T-helper 1 cell treated with Interleukin-12 subunit alpha and Interleukin-12 subunit beta and Interleukin-4 antibody, amounts not matched to agents 30 μg/mL and 1 μg/mL, for 36 hours (primary cell): ENCODE measurements around the gene RPL13A.
A peak's percentile ranks its signal among the peaks of the same experiment; 100 is the strongest.
"Not testable (repeated sequence)": the region's sequence is repeated elsewhere in the genome, so short reads cannot be mapped to it uniquely, and the experiment has no call there.

Experiments used
- H3K27ac Mint-ChIP-seq: one replicate; pipeline ENCODE4 v1.8.0; 2021; ENCODE audit warnings: mild to moderate bottlenecking, mixed read lengths
- H3K27me3 Mint-ChIP-seq: one replicate; pipeline ENCODE4 v1.8.0; 2021; ENCODE audit warnings: low read depth, mixed read lengths
- H3K36me3 Mint-ChIP-seq: one replicate; pipeline ENCODE4 v1.8.0; 2021; ENCODE audit warnings: low read depth, mixed read lengths
- H3K4me1 Mint-ChIP-seq: one replicate; pipeline ENCODE4 v1.8.0; 2021; ENCODE audit warnings: low read depth, mixed read lengths
- H3K4me3 Mint-ChIP-seq: one replicate; pipeline ENCODE4 v1.8.0; 2021; ENCODE audit warnings: mild to moderate bottlenecking, moderate library complexity, mixed read lengths
- H3K9me3 Mint-ChIP-seq: one replicate; pipeline ENCODE4 v1.8.0; 2021; ENCODE audit warnings: mixed read lengths

RPL13A gene

GRCh38 chr19:49487277-49488045 lies at the start of gene RPL13A:
Gene RPL13A (plus strand): TSS chr19:49487608. CDS start chr19:49487630, 22 bp downstream.
- Mint-ChIP-seq H3K27me3 (peaks cover 4% of the 10 kb centered on the region), H3K4me3 (peak within 1 kb of the TSS; percentile 95), H3K4me1 (peaks cover 32% of the 10 kb centered on the region), H3K9me3 (no peaks in the 10 kb centered on the region), H3K36me3 (peaks cover 65% of the 10 kb centered on the region), H3K27ac (peak within 1 kb of the TSS; percentile 92)

GRCh38 chr19:49438261-49438660 lies 49.1 kb upstream of the RPL13A start:
- no peak overlapping the region for H3K4me3 Mint-ChIP-seq
- no peaks in the 10 kb centered on the region for H3K36me3 Mint-ChIP-seq
- no peak overlapping the region for H3K27ac Mint-ChIP-seq
- H3K4me1 Mint-ChIP-seq, result peaks cover 31% of the 10 kb centered on the region
- no peaks in the 10 kb centered on the region for H3K9me3 Mint-ChIP-seq
- peaks cover 91% of the 10 kb centered on the region for H3K27me3 Mint-ChIP-seq

GRCh38 chr19:49439836-49440235 lies 47.6 kb upstream of the RPL13A start:
- no peaks in the 10 kb centered on the region for H3K9me3 Mint-ChIP-seq
- H3K4me1 Mint-ChIP-seq, result peaks cover 36% of the 10 kb centered on the region
- no peak overlapping the region for H3K27ac Mint-ChIP-seq
- peaks cover 76% of the 10 kb centered on the region for H3K27me3 Mint-ChIP-seq
- no peaks in the 10 kb centered on the region for H3K36me3 Mint-ChIP-seq
- no peak overlapping the region for H3K4me3 Mint-ChIP-seq

- Mint-ChIP-seq H3K36me3 (no peaks in the 10 kb centered on the region), H3K9me3 (no peaks in the 10 kb centered on the region), H3K27ac (no peak overlapping the region), H3K27me3 (peaks cover 68% of the 10 kb centered on the region), H3K4me3 (peak overlapping the region; percentile 62), H3K4me1 (peaks cover 42% of the 10 kb centered on the region)
Measured at GRCh38 chr19:49440439-49441209, 46.8 kb upstream of the RPL13A start.

GRCh38 chr19:49441210-49441959 lies 46.0 kb upstream of the RPL13A start, which contains the start of gene SLC17A7:
Gene SLC17A7 (minus strand): TSS chr19:49441527. CDS start chr19:49441379, 148 bp downstream.
- Mint-ChIP-seq H3K4me1 (peaks cover 40% of the 10 kb centered on the region), H3K4me3 (peak within 1 kb of the TSS; percentile 83), H3K9me3 (no peaks in the 10 kb centered on the region), H3K27ac (peak within 1 kb of the TSS; percentile 73), H3K36me3 (peaks cover 4% of the 10 kb centered on the region), H3K27me3 (peaks cover 60% of the 10 kb centered on the region)

- Mint-ChIP-seq H3K36me3 (peaks cover 7% of the 10 kb centered on the region), H3K4me3 (peak overlapping the region; percentile 83), H3K9me3 (no peaks in the 10 kb centered on the region), H3K27ac (peak overlapping the region; percentile 73), H3K4me1 (peaks cover 39% of the 10 kb centered on the region), H3K27me3 (peaks cover 56% of the 10 kb centered on the region)
Measured at GRCh38 chr19:49441960-49442350, 45.5 kb upstream of the RPL13A start.

- Mint-ChIP-seq H3K9me3 (no peaks in the 10 kb centered on the region), H3K27me3 (peaks cover 52% of the 10 kb centered on the region), H3K27ac (peak overlapping the region; percentile 73), H3K4me1 (peaks cover 39% of the 10 kb centered on the region), H3K4me3 (peak overlapping the region; percentile 83), H3K36me3 (peaks cover 7% of the 10 kb centered on the region)
Measured at GRCh38 chr19:49442354-49442753, 45.1 kb upstream of the RPL13A start.

- Mint-ChIP-seq H3K27me3 (peaks cover 47% of the 10 kb centered on the region), H3K9me3 (no peaks in the 10 kb centered on the region), H3K27ac (peak overlapping the region; percentile 73), H3K36me3 (peaks cover 7% of the 10 kb centered on the region), H3K4me1 (peaks cover 39% of the 10 kb centered on the region), H3K4me3 (peak overlapping the region; percentile 83)
Measured at GRCh38 chr19:49442771-49443365, 44.5 kb upstream of the RPL13A start.

- Mint-ChIP-seq H3K4me1 (peaks cover 41% of the 10 kb centered on the region), H3K36me3 (peaks cover 12% of the 10 kb centered on the region), H3K27me3 (peaks cover 40% of the 10 kb centered on the region), H3K9me3 (no peaks in the 10 kb centered on the region), H3K27ac (peak overlapping the region; percentile 88), H3K4me3 (peak overlapping the region; percentile 83)
Measured at GRCh38 chr19:49443366-49444099, 43.9 kb upstream of the RPL13A start.

GRCh38 chr19:49444100-49444700 lies 43.2 kb upstream of the RPL13A start:
- H3K27me3 Mint-ChIP-seq, result peaks cover 33% of the 10 kb centered on the region
- not testable (repeated sequence) for H3K9me3 Mint-ChIP-seq

GRCh38 chr19:49445997-49446396 lies 41.4 kb upstream of the RPL13A start:
- Mint-ChIP-seq H3K36me3 (peaks cover 29% of the 10 kb centered on the region), H3K4me1 (peaks cover 46% of the 10 kb centered on the region), H3K27ac (peak overlapping the region; percentile 26), H3K4me3 (no peak overlapping the region), H3K9me3 (no peaks in the 10 kb centered on the region), H3K27me3 (peaks cover 16% of the 10 kb centered on the region)

More at GRCh38 chr19:49444100-49444700, 43.2 kb upstream of the RPL13A start:
- Mint-ChIP-seq H3K4me1 (peaks cover 43% of the 10 kb centered on the region), H3K27ac (peak overlapping the region; percentile 88), H3K36me3 (peaks cover 17% of the 10 kb centered on the region), H3K4me3 (peak overlapping the region; percentile 83)

GRCh38 chr19:49447485-49448431 lies 39.6 kb upstream of the RPL13A start:
- H3K4me1 Mint-ChIP-seq, result peaks cover 45% of the 10 kb centered on the region
- H3K4me3 Mint-ChIP-seq, result no peak overlapping the region
- no peak overlapping the region for H3K27ac Mint-ChIP-seq
- H3K9me3 Mint-ChIP-seq, result no peaks in the 10 kb centered on the region
- peaks cover under 1% of the 10 kb centered on the region for H3K27me3 Mint-ChIP-seq
- peaks cover 34% of the 10 kb centered on the region for H3K36me3 Mint-ChIP-seq
